A673 (cell line): ENCODE data around the gene CLCF1. TPM values are rescaled to one million over a fixed set of nuclear protein-coding genes. Genes with fewer than 3 reads are reported as not detected.

Source experiments
- BruUV-seq: library from RNA; stranded (reverse); fragments of 400-500 nt; replicated peaks from 2 replicates; lab custom pipeline; 2021; lab: Mats Ljungman, UMichigan
- CTCF ChIA-PET: fragments of 300-600 bp; sonication (Branson Sonifier 250); formaldehyde crosslinking; loops from one replicate; lab custom pipeline; 2022; ENCODE audit warnings: antibody characterized with exemption; lab: Charles Lee
- POLR2A ChIA-PET: fragments of 300-600 bp; sonication (Branson Sonifier 250); formaldehyde crosslinking; loops from one replicate; lab custom pipeline; 2022; ENCODE audit warnings: antibody characterized with exemption; ENCODE audit not compliant: low non-redundant PET; lab: Charles Lee
- DNase-seq: peaks from one replicate; pipeline ENCODE4 v3.0.0-alpha.2; 2015; ENCODE audit warnings: low spot score
- H3K27ac ChIP-seq: fragments of 200-600 bp; sonication (generic); 2 replicates; pipeline ENCODE4 v1.5.1; 2016; ENCODE audit warnings: mixed run types, low read depth, mild to moderate bottlenecking, mixed read lengths, antibody characterized with exemption, low read length; ENCODE audit not compliant: poor library complexity, severe bottlenecking
- H3K27me3 ChIP-seq: fragments of 200-600 bp; sonication (generic); replicated peaks from 2 replicates; pipeline ENCODE4 v1.6.1; 2017; ENCODE audit warnings: mixed run types, low read depth, mild to moderate bottlenecking, mixed read lengths, antibody characterized with exemption, low read length; ENCODE audit not compliant: insufficient read depth, poor library complexity
- H3K36me3 ChIP-seq: fragments of 200-600 bp; sonication (generic); 2 replicates; pipeline ENCODE4 v1.6.1; 2016; ENCODE audit warnings: mixed run types, mild to moderate bottlenecking, mixed read lengths, antibody characterized with exemption, low read length; ENCODE audit not compliant: insufficient read depth, poor library complexity, severe bottlenecking
- H3K4me1 ChIP-seq: fragments of 200-600 bp; sonication (generic); 2 replicates; pipeline ENCODE4 v1.6.1; 2017; ENCODE audit warnings: mixed run types, mild to moderate bottlenecking, mixed read lengths, antibody characterized with exemption, low read length; ENCODE audit not compliant: insufficient read depth, poor library complexity, severe bottlenecking
- H3K4me3 ChIP-seq: fragments of 200-600 bp; sonication (generic); 2 replicates; pipeline ENCODE4 v1.5.1; 2016; ENCODE audit warnings: low read depth, mixed run types, mild to moderate bottlenecking, mixed read lengths, low read length; ENCODE audit not compliant: poor library complexity, severe bottlenecking
- H3K9me3 ChIP-seq: fragments of 200-600 bp; sonication (generic); 2 replicates; pipeline ENCODE4 v1.6.1; 2016; ENCODE audit warnings: mixed run types, low read depth, mild to moderate bottlenecking, mixed read lengths, antibody characterized with exemption, low read length; ENCODE audit not compliant: poor library complexity, severe bottlenecking
- EZH2 ChIP-seq: fragments of 200-600 bp; sonication (generic); IDR thresholded peaks from 2 replicates; pipeline ENCODE4 v1.6.1; 2017; ENCODE audit warnings: borderline replicate concordance, low read depth, mild to moderate bottlenecking, mixed read lengths, antibody characterized with exemption, low read length; ENCODE audit not compliant: poor library complexity, severe bottlenecking
- intact Hi-C: fragments of 100-400 bp; cut with micrococcal nuclease; formaldehyde crosslinking; loops from one replicate; pipeline ENCODE4 v1.10.0; 2022; ENCODE audit not compliant: unreplicated experiment
- total RNA-seq: library from RNA; stranded (reverse); gene quantifications from 2 replicates; pipeline ENCODE4 v1.2.3, GENCODE V29; 2021
- TF ChIP-seq, protein P1 (sequence below): fragments of 300-800, 200-600 bp; sonication (generic); conservative IDR thresholded peaks from 2 replicates; pipeline ENCODE4 v1.5.1; 2017; ENCODE audit warnings: low read depth, mild to moderate bottlenecking, antibody characterized with exemption, low read length, moderate library complexity, mixed read lengths

CLCF1 gene
- total RNA-seq, 1 experiment from 2014 or later = 0.69 TPM

DNA sequence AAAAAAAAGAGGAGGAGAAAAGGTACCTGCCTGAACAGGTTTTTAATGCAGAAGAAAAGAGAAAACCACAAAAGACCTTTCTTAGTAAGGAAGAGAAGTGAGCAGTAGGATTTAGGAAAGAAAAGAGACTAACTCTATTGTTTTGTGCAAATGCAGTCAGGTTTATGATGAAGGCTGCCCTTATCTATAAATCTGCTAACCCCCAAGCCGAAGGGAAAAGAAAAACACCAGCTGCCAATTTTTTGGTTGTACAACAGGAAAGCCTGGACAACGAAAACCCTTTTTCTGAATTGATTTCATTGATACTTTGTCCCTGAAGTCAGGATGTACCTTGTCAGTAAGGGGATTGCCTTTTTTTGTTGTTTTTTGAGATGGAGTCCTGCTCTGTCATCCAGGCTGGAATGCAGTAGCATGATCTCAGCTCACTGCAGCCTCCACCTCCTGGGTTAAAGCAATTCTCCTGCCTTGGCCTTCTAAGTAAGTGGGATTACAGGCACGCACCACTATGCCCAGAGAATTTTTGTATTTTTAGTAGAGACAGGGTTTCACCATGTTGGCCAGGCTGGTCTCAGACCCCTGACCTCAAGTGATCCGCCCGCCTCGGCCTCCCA, 41.2 kb downstream of the CLCF1 start:
- TF ChIP-seq EZH2 = no peak
- TF ChIP-seq, protein P1, sequence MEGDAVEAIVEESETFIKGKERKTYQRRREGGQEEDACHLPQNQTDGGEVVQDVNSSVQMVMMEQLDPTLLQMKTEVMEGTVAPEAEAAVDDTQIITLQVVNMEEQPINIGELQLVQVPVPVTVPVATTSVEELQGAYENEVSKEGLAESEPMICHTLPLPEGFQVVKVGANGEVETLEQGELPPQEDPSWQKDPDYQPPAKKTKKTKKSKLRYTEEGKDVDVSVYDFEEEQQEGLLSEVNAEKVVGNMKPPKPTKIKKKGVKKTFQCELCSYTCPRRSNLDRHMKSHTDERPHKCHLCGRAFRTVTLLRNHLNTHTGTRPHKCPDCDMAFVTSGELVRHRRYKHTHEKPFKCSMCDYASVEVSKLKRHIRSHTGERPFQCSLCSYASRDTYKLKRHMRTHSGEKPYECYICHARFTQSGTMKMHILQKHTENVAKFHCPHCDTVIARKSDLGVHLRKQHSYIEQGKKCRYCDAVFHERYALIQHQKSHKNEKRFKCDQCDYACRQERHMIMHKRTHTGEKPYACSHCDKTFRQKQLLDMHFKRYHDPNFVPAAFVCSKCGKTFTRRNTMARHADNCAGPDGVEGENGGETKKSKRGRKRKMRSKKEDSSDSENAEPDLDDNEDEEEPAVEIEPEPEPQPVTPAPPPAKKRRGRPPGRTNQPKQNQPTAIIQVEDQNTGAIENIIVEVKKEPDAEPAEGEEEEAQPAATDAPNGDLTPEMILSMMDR = no peak
- no peak overlapping the region for H3K27ac ChIP-seq
- DNase-seq = no peak
- POLR2A ChIA-PET = interaction anchor here (0.7 kb wide), 1 partner anchor 39 kb away, joined by 3 read pairs; no protein-coding TSS in a partner anchor
- BruUV-seq = no TSS peak
- CTCF ChIA-PET = interaction anchor here (0.7 to 0.8 kb wide), 2 partner anchors 449 to 650 kb away, joined by 3 read pairs; no protein-coding TSS in a partner anchor
- intact Hi-C loops = no loop called here
- H3K27me3 ChIP-seq = no peaks in the 10 kb centered on the region
- H3K9me3 ChIP-seq = no peaks in the 10 kb centered on the region
- H3K36me3 ChIP-seq = no peaks in the 10 kb centered on the region
- no peaks in the 10 kb centered on the region for H3K4me1 ChIP-seq
- no peak overlapping the region for H3K4me3 ChIP-seq

DNA sequence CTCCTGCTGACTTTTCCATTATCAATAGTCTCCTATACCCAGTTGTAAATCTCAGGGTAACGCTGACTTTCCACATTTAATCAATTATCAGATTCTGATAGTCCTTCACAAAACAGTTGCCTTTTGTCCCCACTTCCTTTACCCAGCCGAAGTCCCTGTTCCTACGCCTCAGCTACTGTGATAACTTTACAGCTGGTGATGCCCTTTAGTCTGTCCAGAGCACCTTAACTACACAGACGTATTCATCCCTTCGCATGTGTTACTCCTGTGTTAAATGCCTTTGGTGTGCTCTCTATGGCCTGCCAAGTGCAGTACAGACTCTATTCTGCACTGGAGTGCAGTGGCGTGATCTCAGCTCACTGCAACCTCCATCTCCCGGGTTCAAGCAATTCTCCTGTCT, 49.9 kb downstream of the CLCF1 start:
- no peaks in the 10 kb centered on the region for H3K36me3 ChIP-seq
- intact Hi-C loops = no loop called here
- POLR2A ChIA-PET = interaction anchor here (0.7 kb wide), 1 partner anchor 39 kb away, joined by 10 read pairs; no protein-coding TSS in a partner anchor
- CTCF ChIA-PET = no interaction called here
- H3K4me1 ChIP-seq = no peaks in the 10 kb centered on the region
- BruUV-seq = no TSS peak
- H3K27me3 ChIP-seq = no peaks in the 10 kb centered on the region
- no peak overlapping the region for H3K27ac ChIP-seq
- H3K9me3 ChIP-seq = no peaks in the 10 kb centered on the region
- H3K4me3 ChIP-seq = no peak overlapping the region
- no peak for TF ChIP-seq EZH2
- TF ChIP-seq, protein P1 = no peak
- no peak for DNase-seq

DNA sequence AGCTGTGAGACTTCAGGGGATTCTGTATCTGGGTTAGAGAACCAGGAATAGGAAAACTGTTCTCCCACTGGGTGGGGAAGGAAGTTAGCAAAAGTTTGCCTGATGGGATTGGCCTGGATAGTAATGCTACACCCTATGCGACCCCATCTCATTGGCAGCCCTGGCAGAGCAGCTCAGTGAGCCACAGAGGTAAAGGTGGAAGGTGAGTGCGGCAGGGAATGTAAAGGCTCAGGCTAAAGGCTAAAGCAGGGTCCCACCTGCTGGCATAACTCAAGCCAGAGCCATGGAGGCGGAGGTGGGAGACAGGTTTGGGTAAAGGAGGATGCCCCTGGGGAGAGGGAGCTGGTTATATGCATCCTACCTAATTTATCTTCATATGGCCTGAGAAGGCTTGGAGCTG, 51.3 kb downstream of the CLCF1 start:
- ChIA-PET CTCF (interaction anchor here (0.9 kb wide), 1 partner anchor 29 kb away, joined by 4 read pairs; no protein-coding TSS in a partner anchor), POLR2A (no interaction called here)
- H3K4me1 ChIP-seq = no peaks in the 10 kb centered on the region
- no peaks in the 10 kb centered on the region for H3K9me3 ChIP-seq
- no peak overlapping the region for H3K27ac ChIP-seq
- H3K4me3 ChIP-seq = no peak overlapping the region
- TF ChIP-seq, protein P1 = no peak
- TF ChIP-seq EZH2 = no peak
- intact Hi-C loops = no loop called here
- DNase-seq = no peak
- BruUV-seq = no TSS peak
- no peaks in the 10 kb centered on the region for H3K27me3 ChIP-seq
- H3K36me3 ChIP-seq = no peaks in the 10 kb centered on the region
